Thymus (tissue), 11 donors: Measurements from ENCODE around the gene HELB. TPM values are rescaled to one million over a fixed set of nuclear protein-coding genes. Genes with fewer than 3 reads are reported as not detected.

Source experiments
- DNase-seq, 9 donors: peaks; one replicate each; pipeline ENCODE4 v3.0.0-alpha.2; 2013; ENCODE audit warnings: low spot score in 9 of 9, low read depth in 6 of 9, missing footprints in 1 of 9
- H3K27ac ChIP-seq, 2 donors: one replicate each; pipeline ENCODE4 v1.5.1; 2013; ENCODE audit warnings: control low read depth in 1 of 2, low read depth in 1 of 2, low read length in 1 of 2, mild to moderate bottlenecking in 1 of 2, moderate library complexity in 1 of 2
- H3K27me3 ChIP-seq, 2 donors: one replicate each; pipeline ENCODE4 v1.5.1; 2013; ENCODE audit warnings: low read length in 1 of 2; ENCODE audit not compliant: control insufficient read depth in 2 of 2, insufficient read depth in 1 of 2
- H3K36me3 ChIP-seq, 2 donors: one replicate each; pipeline ENCODE4 v1.5.1; 2013; ENCODE audit warnings: low read length in 1 of 2, mild to moderate bottlenecking in 1 of 2, moderate library complexity in 1 of 2; ENCODE audit not compliant: control insufficient read depth in 2 of 2, insufficient read depth in 2 of 2
- H3K4me1 ChIP-seq, 2 donors: one replicate each; pipeline ENCODE4 v1.5.1; 2013; ENCODE audit warnings: low read length in 2 of 2; ENCODE audit not compliant: control insufficient read depth in 2 of 2, insufficient read depth in 2 of 2
- H3K4me3 ChIP-seq, 2 donors: one replicate each; pipeline ENCODE4 v1.5.1; 2013; ENCODE audit warnings: low read length in 2 of 2, control low read depth in 1 of 2, mild to moderate bottlenecking in 1 of 2
- H3K9me3 ChIP-seq, 2 donors: one replicate each; pipeline ENCODE4 v1.5.1; 2013; ENCODE audit warnings: low read length in 1 of 2, mild to moderate bottlenecking in 1 of 2; ENCODE audit not compliant: control insufficient read depth in 2 of 2, insufficient read depth in 1 of 2
- WGBS: extraction: QIAGEN DNeasy Blood & Tissue Kit; methylation state at CpG from one replicate; pipeline ENCODE4 v1.1.7; 2013; 5-methylcytosine and 5-hydroxymethylcytosine counted together
- polyA plus RNA-seq: library from polyadenylated mRNA; stranded (reverse); fragments of 200-250 nt; gene quantifications from one replicate; pipeline ENCODE4 v1.2.3, GENCODE V29; 2013
- total RNA-seq: library from RNA; stranded (reverse); fragments of 120-200 nt; gene quantifications from one replicate; pipeline ENCODE4 v1.2.4, GENCODE V29; 2013
- donor health status: healthy.

Gene HELB
- total and polyA plus RNA-seq, 2 donors, result 3.2 to 5.4 TPM

DNA sequence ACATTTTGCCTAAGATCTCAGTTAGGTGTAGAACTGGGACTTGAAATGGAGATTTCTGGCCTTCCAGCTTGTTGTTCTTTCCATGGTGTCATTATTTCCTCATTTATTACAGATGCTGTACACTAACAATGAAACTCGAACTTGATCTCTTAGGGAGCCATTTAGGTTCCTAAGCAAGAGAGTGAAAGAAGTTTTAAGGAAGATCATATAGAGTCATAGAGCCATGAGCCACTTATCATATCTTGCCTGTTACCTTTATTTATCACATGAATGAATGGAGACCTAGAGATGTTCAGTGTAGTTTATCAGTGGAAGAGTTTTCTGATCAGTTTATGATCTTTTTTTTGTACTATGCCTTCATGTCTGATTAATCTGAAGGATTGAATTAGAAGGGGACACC is 9.9 kb downstream of the HELB start:
- peaks cover 6 to 21% of the 10 kb centered on the region in 2 donors for H3K36me3 ChIP-seq
- DNase-seq, result no peak

DNA sequence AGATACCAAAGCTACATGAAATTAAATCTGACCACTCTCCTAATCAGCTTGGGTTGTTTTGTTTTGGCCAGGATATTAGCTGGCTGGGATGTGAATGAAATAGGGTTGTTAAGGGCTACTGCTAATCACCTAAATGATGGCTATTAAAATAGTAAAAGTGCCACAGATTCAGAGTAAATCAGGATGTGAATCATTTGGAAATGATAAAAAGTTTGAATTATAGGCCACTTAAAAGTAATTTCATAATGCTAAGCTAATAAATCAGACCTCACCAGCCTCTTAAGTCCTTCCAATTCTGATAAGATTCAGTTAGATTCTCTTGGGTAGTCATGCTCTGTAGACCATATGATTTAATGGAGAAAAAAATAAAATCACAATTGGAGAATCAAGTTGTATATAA is 12.0 kb downstream of the HELB start:
- Histone ChIP-seq H3K36me3 (peaks cover 6 to 14% of the 10 kb centered on the region in 2 donors), H3K27ac (no peak overlapping the region), H3K4me1 (no peaks in the 10 kb centered on the region), H3K27me3 (no peaks in the 10 kb centered on the region), H3K9me3 (no peaks in the 10 kb centered on the region), H3K4me3 (no peak overlapping the region)
- no peak for DNase-seq

More for the DNA sequence above, 9.9 kb downstream of the HELB start:
- WGBS, result 93% methylated on average over 1 of the region's 1 CpG
- Histone ChIP-seq H3K4me3 (no peak overlapping the region), H3K27ac (no peak overlapping the region), H3K9me3 (no peaks in the 10 kb centered on the region), H3K4me1 (no peaks in the 10 kb centered on the region), H3K27me3 (no peaks in the 10 kb centered on the region)

DNA sequence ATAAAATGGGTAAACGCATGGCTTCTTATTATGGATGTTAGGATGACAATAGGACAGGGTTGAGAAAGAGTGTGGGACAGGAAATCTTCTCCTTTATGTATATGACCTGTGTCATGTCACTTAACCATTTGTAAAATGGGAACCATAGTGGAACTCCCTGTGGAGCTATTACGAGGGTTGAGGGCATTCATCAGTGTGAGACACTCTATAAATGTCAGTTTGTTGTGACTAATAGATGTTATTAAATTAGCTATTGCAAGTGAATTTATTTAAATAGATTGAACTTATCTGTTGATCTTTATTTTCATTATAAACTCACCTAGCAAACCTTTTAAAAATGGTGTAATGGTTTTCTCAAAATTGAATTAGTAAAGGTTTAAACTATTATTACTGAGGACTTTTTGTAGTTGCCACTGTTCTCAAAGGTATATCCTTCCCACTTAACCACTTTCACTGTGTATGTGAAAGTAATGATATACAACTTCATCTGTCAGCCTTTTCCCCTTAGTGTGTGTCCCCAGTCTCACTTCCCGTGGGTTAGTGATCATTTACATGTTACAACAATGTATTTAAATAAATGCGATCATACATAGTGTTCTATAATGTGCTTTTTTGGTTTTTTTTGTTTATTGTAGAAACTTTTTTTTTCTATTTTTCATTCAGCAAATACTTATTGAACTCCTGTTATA is 17.1 kb downstream of the HELB start:
- 93% methylated on average over 4 of the region's 4 CpGs for WGBS
- no peak overlapping the region for H3K27ac ChIP-seq
- no peaks in the 10 kb centered on the region for H3K4me1 ChIP-seq
- H3K27me3 ChIP-seq, result no peaks in the 10 kb centered on the region
- peaks cover 3 to 4% of the 10 kb centered on the region in 2 donors for H3K36me3 ChIP-seq
- no peak for DNase-seq
- no peak overlapping the region for H3K4me3 ChIP-seq
- H3K9me3 ChIP-seq, result no peaks in the 10 kb centered on the region

DNA sequence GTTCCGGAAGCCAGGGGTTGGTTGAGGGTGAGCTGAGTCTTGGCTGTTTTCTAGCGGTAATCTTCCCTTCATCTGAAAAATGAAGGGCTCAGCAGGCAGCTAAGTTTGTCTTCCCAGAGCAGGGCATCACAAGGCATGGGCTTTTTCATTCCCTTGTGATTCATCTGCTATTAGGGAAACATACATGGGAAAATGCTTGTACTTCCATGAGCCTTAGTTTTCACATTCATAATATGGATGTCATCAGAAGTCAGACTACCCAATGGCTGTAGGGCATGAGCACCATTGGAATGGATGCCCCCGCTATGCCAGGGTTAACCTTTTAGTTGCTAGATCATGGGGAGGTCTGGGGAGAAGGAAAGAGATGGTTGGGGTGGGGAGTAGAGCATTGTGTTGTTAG is 18.7 kb downstream of the HELB start:
- Histone ChIP-seq H3K9me3 (no peaks in the 10 kb centered on the region), H3K36me3 (peaks cover 3 to 11% of the 10 kb centered on the region in 2 donors), H3K27ac (no peak overlapping the region), H3K4me3 (no peak overlapping the region), H3K4me1 (no peaks in the 10 kb centered on the region), H3K27me3 (no peaks in the 10 kb centered on the region)
- WGBS, result 97% methylated on average over 3 of the region's 3 CpGs
- no peak for DNase-seq

DNA sequence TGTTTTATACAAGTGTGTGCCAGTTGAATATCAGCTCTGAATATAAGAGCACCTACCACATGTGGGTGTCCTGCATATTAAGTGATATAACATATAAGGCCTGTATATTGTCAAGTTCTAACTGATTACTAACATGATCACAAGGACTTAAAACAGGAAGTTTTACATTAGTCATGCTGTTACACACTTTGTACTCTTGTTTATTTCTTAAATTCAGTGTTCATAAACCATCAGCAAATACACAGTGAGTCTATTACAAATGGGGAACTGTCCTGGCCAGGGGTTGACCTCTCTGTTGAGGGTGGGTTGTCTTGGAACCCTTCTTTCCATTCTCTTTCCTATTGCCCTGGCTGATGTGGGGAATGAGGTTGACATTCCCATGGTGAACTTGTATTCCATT is 19.1 kb downstream of the HELB start:
- DNase-seq, result no peak
- no peak overlapping the region for H3K27ac ChIP-seq

DNA sequence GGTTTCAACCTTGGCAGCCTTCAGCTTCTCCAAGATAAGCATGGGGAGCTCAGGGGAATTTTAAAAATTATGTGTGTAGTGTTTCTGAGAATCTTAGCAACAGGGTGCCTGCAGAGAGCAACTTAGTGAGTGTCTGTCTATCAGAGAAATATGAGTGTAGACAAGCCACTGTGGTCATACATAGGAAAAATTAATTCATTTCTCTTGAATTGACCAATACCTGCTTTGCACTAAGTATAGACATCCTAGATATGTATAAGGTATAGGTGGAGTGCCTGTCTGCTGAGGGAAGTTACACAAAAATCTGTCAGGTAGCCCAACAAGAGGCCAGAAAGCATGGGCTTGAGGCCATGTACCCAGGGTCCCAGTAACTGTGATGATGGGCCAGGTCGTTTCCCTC is 20.7 kb downstream of the HELB start:
- 98% methylated on average over 1 of the region's 1 CpG for WGBS
- Histone ChIP-seq H3K4me1 (no peaks in the 10 kb centered on the region), H3K4me3 (no peak overlapping the region), H3K27ac (no peak overlapping the region), H3K27me3 (no peaks in the 10 kb centered on the region), H3K9me3 (no peaks in the 10 kb centered on the region), H3K36me3 (peaks cover 3 to 11% of the 10 kb centered on the region in 2 donors)
- no peak for DNase-seq

More for the DNA sequence above, 19.1 kb downstream of the HELB start:
- H3K4me1 ChIP-seq, result no peaks in the 10 kb centered on the region
- H3K9me3 ChIP-seq, result no peaks in the 10 kb centered on the region
- H3K4me3 ChIP-seq, result no peak overlapping the region
- H3K36me3 ChIP-seq, result peaks cover 3 to 11% of the 10 kb centered on the region in 2 donors
- H3K27me3 ChIP-seq, result no peaks in the 10 kb centered on the region

DNA sequence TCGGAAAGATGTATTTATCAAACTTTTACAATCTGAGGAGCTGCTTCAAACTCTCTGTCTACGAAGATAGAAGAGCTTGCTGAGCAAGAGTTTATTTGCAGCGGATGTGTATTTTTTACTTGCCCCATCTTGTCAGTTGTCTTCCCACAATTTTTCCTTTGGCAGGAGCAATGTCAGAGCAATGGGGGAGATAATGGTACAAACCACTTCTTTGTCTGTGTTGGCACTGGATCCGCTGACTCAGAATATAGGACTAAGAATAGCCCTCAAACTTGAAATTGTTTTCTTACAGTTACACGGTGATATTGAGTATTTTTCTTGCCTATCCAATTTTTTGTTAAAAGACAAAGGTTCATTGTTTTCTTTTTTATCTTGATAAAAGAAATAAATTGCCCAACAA is 27.6 kb downstream of the HELB start:
- no peak for DNase-seq
- Histone ChIP-seq H3K36me3 (peaks cover 6 to 26% of the 10 kb centered on the region in 2 donors), H3K4me1 (no peaks in the 10 kb centered on the region), H3K27me3 (no peaks in the 10 kb centered on the region), H3K4me3 (no peak overlapping the region), H3K27ac (no peak overlapping the region), H3K9me3 (no peaks in the 10 kb centered on the region)
- 97% methylated on average over 5 of the region's 5 CpGs for WGBS

DNA sequence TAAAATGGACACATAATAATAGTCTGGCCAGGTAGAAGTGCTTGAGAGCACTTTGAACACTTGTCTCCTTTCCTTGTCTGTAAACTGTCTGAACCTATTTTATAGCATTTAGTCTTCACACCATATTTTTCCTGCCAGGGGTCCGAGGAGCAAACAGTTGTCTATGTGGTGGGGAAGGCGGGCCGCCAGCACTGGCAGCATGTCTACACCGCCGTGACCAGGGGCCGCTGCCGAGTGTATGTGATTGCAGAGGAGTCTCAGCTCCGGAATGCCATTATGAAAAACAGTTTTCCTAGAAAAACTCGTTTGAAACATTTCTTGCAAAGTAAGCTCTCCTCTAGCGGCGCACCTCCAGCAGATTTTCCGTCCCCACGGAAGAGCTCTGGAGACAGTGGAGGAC is 28.7 kb downstream of the HELB start:
- Histone ChIP-seq H3K36me3 (peaks cover 6 to 21% of the 10 kb centered on the region in 2 donors), H3K27ac (no peak overlapping the region), H3K9me3 (no peaks in the 10 kb centered on the region), H3K27me3 (no peaks in the 10 kb centered on the region), H3K4me1 (no peaks in the 10 kb centered on the region), H3K4me3 (no peak overlapping the region)
- WGBS, result 93% methylated on average over 13 of the region's 13 CpGs
- DNase-seq, result no peak

DNA sequence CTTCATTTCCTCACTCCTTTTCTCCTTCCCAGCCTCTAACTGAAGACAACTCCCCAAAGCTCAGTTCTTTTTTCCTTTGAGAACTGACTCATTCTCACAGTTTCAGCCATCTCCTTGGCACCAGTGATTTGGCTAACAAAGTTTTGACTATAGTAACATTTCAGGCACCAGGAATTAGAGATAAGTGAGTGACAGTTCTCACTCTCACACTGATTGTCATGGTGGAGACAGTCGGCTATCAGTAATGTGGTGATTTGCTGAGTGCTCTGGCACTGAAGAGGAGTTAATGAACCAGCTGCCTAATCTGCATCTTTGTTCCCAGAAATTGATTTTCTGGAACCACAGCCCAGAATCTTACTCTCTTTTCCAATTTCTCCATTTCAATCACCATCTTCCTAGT is 29.5 kb downstream of the HELB start:
- WGBS, result 98% methylated on average over 1 of the region's 1 CpG
- no peak overlapping the region for H3K4me3 ChIP-seq
- H3K9me3 ChIP-seq, result no peaks in the 10 kb centered on the region
- H3K4me1 ChIP-seq, result no peaks in the 10 kb centered on the region
- no peak overlapping the region for H3K27ac ChIP-seq
- peaks cover 6 to 25% of the 10 kb centered on the region in 2 donors for H3K36me3 ChIP-seq
- H3K27me3 ChIP-seq, result no peaks in the 10 kb centered on the region
- DNase-seq, result no peak
